Suprapubic skin (tissue), 4 donors: ENCODE measurements around the gene CRY2.

ENCODE experiments used
- EP300 ChIP-seq: sonication (generic); formaldehyde crosslinking; IDR thresholded peaks from one replicate; pipeline ENCODE4 v1.6.1; 2017; ENCODE audit warnings: antibody characterized with exemption
- POLR2A ChIP-seq, 2 donors: fragments of 450-650 bp; IDR thresholded peaks; one replicate each; pipeline ENCODE4 v1.6.1; 2017; ENCODE audit warnings: antibody characterized with exemption in 2 of 2, mild to moderate bottlenecking in 2 of 2, moderate library complexity in 2 of 2
- POLR2AphosphoS5 ChIP-seq, 3 donors: sonication (generic); formaldehyde crosslinking; IDR thresholded peaks; one replicate each; pipeline ENCODE4 v1.6.1; 2017; ENCODE audit warnings: antibody characterized with exemption in 3 of 3
- TF ChIP-seq, protein P1 (sequence below), 2 donors: fragments of 200-600 bp in 1 of 2; fragments of 450-650 bp in 1 of 2; sonication (generic) in 1 of 2; IDR thresholded peaks; one replicate each; pipeline ENCODE4 v1.5.1; 2016 to 2019; ENCODE audit warnings: antibody characterized with exemption in 2 of 2, mild to moderate bottlenecking in 1 of 2, moderate library complexity in 1 of 2

DNA sequence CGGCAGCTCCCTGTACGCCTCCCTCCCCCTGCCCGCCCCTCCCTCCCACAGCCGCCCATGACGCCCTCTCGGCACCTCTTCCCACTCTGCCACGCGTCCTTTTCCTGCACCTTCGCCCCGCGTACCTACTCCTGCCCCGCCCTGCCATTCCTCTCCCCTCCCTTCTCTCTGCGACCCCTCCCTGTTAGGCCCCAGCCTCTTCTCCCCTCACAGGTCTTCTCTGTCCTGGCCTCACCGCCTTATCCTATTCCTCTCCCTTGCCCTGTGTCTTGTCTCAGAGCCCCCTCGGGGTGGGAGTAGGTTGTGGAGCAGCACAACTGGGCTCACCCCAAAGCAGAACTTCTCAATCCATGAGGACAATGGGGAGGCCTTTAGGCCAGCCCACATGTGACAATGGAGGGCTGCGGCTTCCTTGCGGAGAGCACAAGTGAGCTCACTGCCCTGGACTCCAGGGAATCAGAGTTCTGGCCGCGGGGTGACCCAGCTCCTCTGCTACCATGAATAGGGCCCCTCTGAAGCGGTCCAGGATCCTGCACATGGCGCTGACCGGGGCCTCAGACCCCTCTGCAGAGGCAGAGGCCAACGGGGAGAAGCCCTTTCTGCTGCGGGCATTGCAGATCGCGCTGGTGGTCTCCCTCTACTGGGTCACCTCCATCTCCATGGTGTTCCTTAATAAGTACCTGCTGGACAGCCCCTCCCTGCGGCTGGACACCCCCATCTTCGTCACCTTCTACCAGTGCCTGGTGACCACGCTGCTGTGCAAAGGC lies 41.8 kb upstream of the CRY2 start:
- TF ChIP-seq, protein P1, sequence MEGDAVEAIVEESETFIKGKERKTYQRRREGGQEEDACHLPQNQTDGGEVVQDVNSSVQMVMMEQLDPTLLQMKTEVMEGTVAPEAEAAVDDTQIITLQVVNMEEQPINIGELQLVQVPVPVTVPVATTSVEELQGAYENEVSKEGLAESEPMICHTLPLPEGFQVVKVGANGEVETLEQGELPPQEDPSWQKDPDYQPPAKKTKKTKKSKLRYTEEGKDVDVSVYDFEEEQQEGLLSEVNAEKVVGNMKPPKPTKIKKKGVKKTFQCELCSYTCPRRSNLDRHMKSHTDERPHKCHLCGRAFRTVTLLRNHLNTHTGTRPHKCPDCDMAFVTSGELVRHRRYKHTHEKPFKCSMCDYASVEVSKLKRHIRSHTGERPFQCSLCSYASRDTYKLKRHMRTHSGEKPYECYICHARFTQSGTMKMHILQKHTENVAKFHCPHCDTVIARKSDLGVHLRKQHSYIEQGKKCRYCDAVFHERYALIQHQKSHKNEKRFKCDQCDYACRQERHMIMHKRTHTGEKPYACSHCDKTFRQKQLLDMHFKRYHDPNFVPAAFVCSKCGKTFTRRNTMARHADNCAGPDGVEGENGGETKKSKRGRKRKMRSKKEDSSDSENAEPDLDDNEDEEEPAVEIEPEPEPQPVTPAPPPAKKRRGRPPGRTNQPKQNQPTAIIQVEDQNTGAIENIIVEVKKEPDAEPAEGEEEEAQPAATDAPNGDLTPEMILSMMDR (IDR thresholded peaks at IDR 0.05) = no peak
- TF ChIP-seq POLR2A (IDR thresholded peaks at IDR 0.05) (no peak), POLR2AphosphoS5 (IDR thresholded peaks at IDR 0.05) (no peak), EP300 (no peak)
